ENCODE measurements around the gene ANXA8L1. TPM values are rescaled to one million over a fixed set of nuclear protein-coding genes. Genes with fewer than 3 reads are reported as not detected.
"Not testable (repeated sequence)": the region's sequence is repeated elsewhere in the genome, so short reads cannot be mapped to it uniquely, and the experiment has no call there.

Gene ANXA8L1
- polyA plus RNA-seq, 1 donor (not counting 4 experiments of a cell fraction or from before 2014, with no cell fraction given): 495 TPM

DNA sequence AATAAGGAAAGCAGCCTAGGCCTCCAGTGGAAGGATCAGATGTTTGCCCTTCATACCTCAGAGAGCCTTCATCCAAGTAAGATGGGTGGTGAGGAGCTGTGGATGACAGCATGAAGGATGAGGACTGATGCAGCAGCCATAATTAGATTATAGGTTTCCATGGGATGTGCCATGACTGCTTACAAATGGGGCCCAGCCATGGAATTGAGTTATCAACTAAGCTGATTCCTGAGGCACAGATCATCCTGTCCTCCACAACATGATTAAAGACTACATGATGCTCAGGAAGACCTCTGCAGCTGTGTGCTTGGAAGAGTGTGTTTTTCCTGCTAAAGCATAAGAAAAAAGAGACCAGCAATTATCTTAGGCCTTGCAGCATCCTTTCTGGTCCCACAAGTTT lies 35.5 kb downstream of the ANXA8L1 start:
- H3K27me3 ChIP-seq (ENCODE audit: control insufficient read depth, extremely low read depth, insufficient read depth, low read length); H3K9me3 ChIP-seq (ENCODE audit: control insufficient read depth, low read depth, low read length); H4K20me1 ChIP-seq (ENCODE audit: control insufficient read depth, extremely low read depth, insufficient read depth, low read length); dilution Hi-C loops (cut with MboI; ENCODE audit: extremely low pct_ligation_motif_present, low sequenced_read_pairs); H3K4me3 ChIP-seq (ENCODE audit: control insufficient read depth in 2 of 3, extremely low read depth in 1 of 3, insufficient read depth in 2 of 3, low read depth in 1 of 3, low read length in 3 of 3); H3K27ac ChIP-seq (ENCODE audit: control insufficient read depth, insufficient read depth, low read length); H3K4me2 ChIP-seq (ENCODE audit: control insufficient read depth, extremely low read depth, insufficient read depth, low read depth, low read length); H2AFZ ChIP-seq (ENCODE audit: control insufficient read depth, low read length); H3K9me1 ChIP-seq (ENCODE audit: control insufficient read depth, extremely low read depth, insufficient read depth, low read length); DNase-seq (ENCODE audit: low read depth, low spot score); H3K9ac ChIP-seq (ENCODE audit: control insufficient read depth, extremely low read depth, insufficient read depth, low read length); H3K36me3 ChIP-seq (ENCODE audit: control insufficient read depth in 2 of 2, extremely low read depth in 1 of 2, insufficient read depth in 2 of 2, low read length in 2 of 2); H3K4me1 ChIP-seq (ENCODE audit: control insufficient read depth, extremely low read depth, insufficient read depth, low read length): not testable (repeated sequence)
- FAIRE-seq: peak; percentile 57
- peaks cover 13% of the 10 kb centered on the region for H3K79me2 ChIP-seq (ENCODE audit: control insufficient read depth, insufficient read depth, low read length)

GRCh38 chr10:46412665-46413064 lies 37.1 kb downstream of the ANXA8L1 start:
- H3K9me1 ChIP-seq (ENCODE audit: control insufficient read depth, extremely low read depth, insufficient read depth, low read length); H3K9me3 ChIP-seq (ENCODE audit: control insufficient read depth, low read depth, low read length); H3K4me3 ChIP-seq (ENCODE audit: control insufficient read depth in 2 of 3, extremely low read depth in 1 of 3, insufficient read depth in 2 of 3, low read depth in 1 of 3, low read length in 3 of 3); H3K4me1 ChIP-seq (ENCODE audit: control insufficient read depth, extremely low read depth, insufficient read depth, low read length); FAIRE-seq; H3K27me3 ChIP-seq (ENCODE audit: control insufficient read depth, extremely low read depth, insufficient read depth, low read length); H4K20me1 ChIP-seq (ENCODE audit: control insufficient read depth, extremely low read depth, insufficient read depth, low read length); H3K27ac ChIP-seq (ENCODE audit: control insufficient read depth, insufficient read depth, low read length); dilution Hi-C loops (cut with MboI; ENCODE audit: extremely low pct_ligation_motif_present, low sequenced_read_pairs); H2AFZ ChIP-seq (ENCODE audit: control insufficient read depth, low read length); DNase-seq (ENCODE audit: low read depth, low spot score); H3K4me2 ChIP-seq (ENCODE audit: control insufficient read depth, extremely low read depth, insufficient read depth, low read depth, low read length); H3K36me3 ChIP-seq (ENCODE audit: control insufficient read depth in 2 of 2, extremely low read depth in 1 of 2, insufficient read depth in 2 of 2, low read length in 2 of 2); H3K79me2 ChIP-seq (ENCODE audit: control insufficient read depth, insufficient read depth, low read length); H3K9ac ChIP-seq (ENCODE audit: control insufficient read depth, extremely low read depth, insufficient read depth, low read length): not testable (repeated sequence)

DNA sequence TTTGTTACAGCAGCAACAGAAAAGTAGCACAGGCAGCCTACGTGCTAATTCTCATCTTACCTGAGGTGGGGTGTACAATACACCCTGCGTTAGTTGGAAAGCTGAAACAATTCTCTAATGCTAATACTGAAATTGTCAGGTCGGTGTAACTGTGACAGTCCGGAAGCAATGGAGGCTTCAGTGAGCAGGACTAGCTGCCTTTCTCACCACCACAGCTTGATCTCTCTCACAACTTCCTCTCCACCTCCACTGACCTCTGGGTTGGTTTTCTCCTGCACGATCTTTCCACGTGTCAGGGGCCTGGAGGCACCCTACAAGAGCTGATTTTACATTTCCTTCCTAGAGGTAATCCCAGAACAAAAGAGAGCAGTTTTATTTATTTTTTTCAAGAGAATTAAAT lies 39.7 kb downstream of the ANXA8L1 start:
- H3K4me3 ChIP-seq (ENCODE audit: control insufficient read depth in 2 of 3, extremely low read depth in 1 of 3, insufficient read depth in 2 of 3, low read depth in 1 of 3, low read length in 3 of 3); H3K9me1 ChIP-seq (ENCODE audit: control insufficient read depth, extremely low read depth, insufficient read depth, low read length); H3K27me3 ChIP-seq (ENCODE audit: control insufficient read depth, extremely low read depth, insufficient read depth, low read length); H3K4me2 ChIP-seq (ENCODE audit: control insufficient read depth, extremely low read depth, insufficient read depth, low read depth, low read length); DNase-seq (ENCODE audit: low read depth, low spot score); H2AFZ ChIP-seq (ENCODE audit: control insufficient read depth, low read length); FAIRE-seq; H3K9ac ChIP-seq (ENCODE audit: control insufficient read depth, extremely low read depth, insufficient read depth, low read length); H4K20me1 ChIP-seq (ENCODE audit: control insufficient read depth, extremely low read depth, insufficient read depth, low read length); dilution Hi-C loops (cut with MboI; ENCODE audit: extremely low pct_ligation_motif_present, low sequenced_read_pairs); H3K36me3 ChIP-seq (ENCODE audit: control insufficient read depth in 2 of 2, extremely low read depth in 1 of 2, insufficient read depth in 2 of 2, low read length in 2 of 2); H3K9me3 ChIP-seq (ENCODE audit: control insufficient read depth, low read depth, low read length); H3K4me1 ChIP-seq (ENCODE audit: control insufficient read depth, extremely low read depth, insufficient read depth, low read length); H3K27ac ChIP-seq (ENCODE audit: control insufficient read depth, insufficient read depth, low read length); H3K79me2 ChIP-seq (ENCODE audit: control insufficient read depth, insufficient read depth, low read length): not testable (repeated sequence)

- H3K4me1 ChIP-seq (ENCODE audit: control insufficient read depth, extremely low read depth, insufficient read depth, low read length); H2AFZ ChIP-seq (ENCODE audit: control insufficient read depth, low read length); H3K36me3 ChIP-seq (ENCODE audit: control insufficient read depth in 2 of 2, extremely low read depth in 1 of 2, insufficient read depth in 2 of 2, low read length in 2 of 2); H3K9ac ChIP-seq (ENCODE audit: control insufficient read depth, extremely low read depth, insufficient read depth, low read length); H3K27me3 ChIP-seq (ENCODE audit: control insufficient read depth, extremely low read depth, insufficient read depth, low read length); H3K4me2 ChIP-seq (ENCODE audit: control insufficient read depth, extremely low read depth, insufficient read depth, low read depth, low read length); dilution Hi-C loops (cut with MboI; ENCODE audit: extremely low pct_ligation_motif_present, low sequenced_read_pairs); H3K27ac ChIP-seq (ENCODE audit: control insufficient read depth, insufficient read depth, low read length); H3K9me3 ChIP-seq (ENCODE audit: control insufficient read depth, low read depth, low read length); H3K9me1 ChIP-seq (ENCODE audit: control insufficient read depth, extremely low read depth, insufficient read depth, low read length); H4K20me1 ChIP-seq (ENCODE audit: control insufficient read depth, extremely low read depth, insufficient read depth, low read length); FAIRE-seq; H3K79me2 ChIP-seq (ENCODE audit: control insufficient read depth, insufficient read depth, low read length); H3K4me3 ChIP-seq (ENCODE audit: control insufficient read depth in 2 of 3, extremely low read depth in 1 of 3, insufficient read depth in 2 of 3, low read depth in 1 of 3, low read length in 3 of 3); DNase-seq (ENCODE audit: low read depth, low spot score): not testable (repeated sequence)
Observed at GRCh38 chr10:46418283-46418682, 42.7 kb downstream of the ANXA8L1 start.

DNA sequence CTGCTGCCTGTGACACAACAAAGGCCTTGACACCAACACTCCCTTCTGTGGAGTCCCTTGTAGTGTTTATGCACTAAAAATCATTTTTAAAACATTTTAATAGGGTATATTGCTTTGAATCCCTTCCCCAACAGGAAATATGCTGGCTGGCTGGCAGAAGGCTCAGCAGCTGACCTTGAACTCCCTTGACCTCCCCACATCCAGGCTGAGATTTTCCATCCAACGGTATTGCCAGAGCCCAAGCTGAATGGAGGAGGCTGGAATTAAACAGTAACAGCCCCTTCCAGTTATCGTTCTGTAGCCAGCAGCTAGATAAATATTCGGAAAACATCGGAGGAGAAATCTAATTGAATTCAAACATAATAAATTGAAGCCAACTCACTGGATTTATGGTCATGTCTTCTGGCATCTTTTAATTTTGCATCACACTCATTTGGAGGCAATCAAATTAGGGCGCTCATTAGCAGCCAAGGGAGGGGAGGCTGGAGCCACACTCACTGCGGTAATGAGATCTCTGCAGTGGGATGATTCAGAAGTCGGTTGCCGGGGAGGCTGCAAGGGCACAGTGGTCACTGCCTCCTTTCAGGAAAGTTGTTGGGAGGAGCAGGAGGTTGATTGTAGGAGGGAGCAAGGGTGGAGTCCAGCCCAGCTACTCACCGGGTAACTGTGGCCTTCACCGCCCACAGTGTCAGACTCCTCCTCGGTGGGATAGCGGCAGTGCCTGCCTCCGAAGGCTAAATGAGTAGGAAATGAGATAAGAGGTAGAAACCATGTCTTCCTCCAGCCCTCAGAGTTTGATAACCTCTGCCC lies 44.2 kb downstream of the ANXA8L1 start:
- H3K9ac ChIP-seq (ENCODE audit: control insufficient read depth, extremely low read depth, insufficient read depth, low read length); H2AFZ ChIP-seq (ENCODE audit: control insufficient read depth, low read length); H3K79me2 ChIP-seq (ENCODE audit: control insufficient read depth, insufficient read depth, low read length); H3K4me1 ChIP-seq (ENCODE audit: control insufficient read depth, extremely low read depth, insufficient read depth, low read length); H3K27me3 ChIP-seq (ENCODE audit: control insufficient read depth, extremely low read depth, insufficient read depth, low read length); H3K9me1 ChIP-seq (ENCODE audit: control insufficient read depth, extremely low read depth, insufficient read depth, low read length); FAIRE-seq; H3K4me2 ChIP-seq (ENCODE audit: control insufficient read depth, extremely low read depth, insufficient read depth, low read depth, low read length); H3K36me3 ChIP-seq (ENCODE audit: control insufficient read depth in 2 of 2, extremely low read depth in 1 of 2, insufficient read depth in 2 of 2, low read length in 2 of 2); DNase-seq (ENCODE audit: low read depth, low spot score); H3K27ac ChIP-seq (ENCODE audit: control insufficient read depth, insufficient read depth, low read length); H3K9me3 ChIP-seq (ENCODE audit: control insufficient read depth, low read depth, low read length); H3K4me3 ChIP-seq (ENCODE audit: control insufficient read depth in 2 of 3, extremely low read depth in 1 of 3, insufficient read depth in 2 of 3, low read depth in 1 of 3, low read length in 3 of 3); H4K20me1 ChIP-seq (ENCODE audit: control insufficient read depth, extremely low read depth, insufficient read depth, low read length); dilution Hi-C loops (cut with MboI; ENCODE audit: extremely low pct_ligation_motif_present, low sequenced_read_pairs): not testable (repeated sequence)

All from keratinocyte (primary cell).